ENCODE data around the gene MICB.
A peak's percentile ranks its signal among the peaks of the same experiment; 100 is the strongest.
"Not testable (repeated sequence)": the region's sequence is repeated elsewhere in the genome, so short reads cannot be mapped to it uniquely, and the experiment has no call there.

The MICB gene

DNA sequence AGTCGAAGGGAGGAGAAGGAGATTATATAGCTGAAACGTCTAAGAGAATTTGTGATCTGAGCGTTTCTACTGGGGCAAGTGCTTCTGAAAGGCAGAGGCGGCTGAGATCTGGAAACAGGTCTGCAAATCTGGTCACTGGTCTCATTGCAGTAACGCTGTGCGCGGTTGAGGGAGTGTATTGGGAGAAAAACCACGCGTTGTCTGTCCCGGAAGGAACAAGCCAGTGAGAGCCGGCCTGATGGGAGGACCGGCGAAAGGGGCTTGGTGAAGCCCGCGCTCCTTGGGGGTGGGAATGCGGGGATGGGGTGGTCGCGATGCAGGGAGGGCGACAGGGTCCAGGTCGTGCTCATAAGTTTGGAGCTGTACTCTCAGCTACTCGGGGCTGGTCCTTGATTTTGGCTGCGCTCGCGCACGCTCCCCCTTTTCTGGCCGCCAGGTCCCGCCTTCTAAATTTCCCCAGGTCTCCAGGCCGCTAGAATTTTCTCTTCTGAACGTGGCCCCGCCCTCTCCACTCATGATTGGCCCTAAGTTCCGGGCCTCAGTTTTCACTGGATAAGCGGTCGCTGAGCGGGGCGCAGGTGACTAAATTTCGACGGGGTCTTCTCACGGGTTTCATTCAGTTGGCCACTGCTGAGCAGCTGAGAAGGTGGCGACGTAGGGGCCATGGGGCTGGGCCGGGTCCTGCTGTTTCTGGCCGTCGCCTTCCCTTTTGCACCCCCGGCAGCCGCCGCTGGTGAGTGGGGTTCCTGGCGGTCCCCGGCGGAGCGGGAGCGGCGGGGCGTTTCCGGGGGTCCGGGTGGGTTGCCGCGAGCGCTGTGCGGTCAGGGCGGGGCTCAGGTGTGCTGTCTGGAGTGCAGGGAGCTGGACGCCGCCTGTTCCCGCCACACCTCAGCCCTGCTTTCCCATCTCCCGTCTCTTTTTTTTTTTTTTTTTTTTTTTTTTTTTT, at the start of gene MICB:
TSS of gene MICB (plus strand) at position 615 of the 946 bp plus-strand sequence. CDS start at position 664, 49 bp downstream.
- ATAC-seq (peak; percentile 69), DNase-seq (peak; percentile 86)

DNA sequence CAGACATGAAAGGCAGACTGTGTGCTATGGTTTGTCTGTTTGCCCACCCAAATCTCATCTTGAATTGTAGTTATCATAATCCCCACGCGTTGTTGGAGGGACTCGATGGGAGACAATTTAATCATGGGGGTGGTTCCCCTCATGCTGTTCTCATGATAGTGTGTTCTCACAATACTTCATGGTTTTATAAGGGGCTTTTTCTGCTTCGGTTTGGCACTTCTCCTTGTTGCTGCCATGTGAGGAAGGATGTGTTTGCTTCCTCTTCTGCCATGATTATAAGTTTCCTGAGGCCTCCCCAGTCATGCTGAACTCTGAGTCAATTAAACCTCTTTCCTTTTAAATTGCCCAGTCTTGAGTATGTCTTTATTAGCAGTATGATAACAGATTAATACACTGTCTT, 47.2 kb upstream of the MICB start:
- no peak for ATAC-seq
- DNase-seq: no peak

DNA sequence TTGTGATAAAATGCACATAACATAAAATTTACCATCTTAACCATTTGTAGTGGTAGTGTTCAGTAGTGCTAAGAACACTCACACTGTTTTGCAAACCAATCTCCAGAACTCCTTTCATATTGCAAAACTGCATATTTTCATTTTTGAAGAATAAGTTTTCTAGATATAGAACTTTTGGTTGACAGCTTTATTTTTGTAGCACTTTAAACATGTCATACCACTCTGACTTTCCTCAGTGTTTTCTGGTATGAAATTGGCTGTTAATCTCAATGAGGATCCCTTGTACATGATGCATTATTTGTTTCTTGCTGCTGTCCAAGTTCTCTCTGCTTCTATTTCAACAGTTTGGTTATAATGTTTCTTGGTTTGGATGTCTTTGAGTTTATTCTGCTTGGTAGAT, 45.1 kb upstream of the MICB start:
- DNase-seq: no peak
- no peak for ATAC-seq

DNA sequence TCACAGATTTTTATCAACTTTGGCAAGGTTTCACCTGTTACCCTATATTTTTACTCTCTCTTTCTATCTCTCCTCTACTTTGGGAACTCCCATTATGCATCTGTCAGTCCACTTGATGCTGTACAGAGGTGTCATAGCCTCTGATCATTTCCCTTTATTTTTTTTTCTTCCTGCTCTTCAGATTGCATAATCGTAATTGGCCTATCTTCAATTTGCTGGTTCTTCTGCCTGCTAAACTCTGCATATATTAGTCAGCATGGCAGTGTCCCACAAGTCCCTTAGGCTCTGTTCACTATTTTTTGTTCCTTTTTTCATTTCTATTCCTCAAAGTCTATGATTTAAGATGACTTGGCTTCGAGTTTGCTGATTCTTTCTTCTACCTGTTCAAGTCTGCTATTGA, 44.7 kb upstream of the MICB start:
- DNase-seq: no peak

DNA sequence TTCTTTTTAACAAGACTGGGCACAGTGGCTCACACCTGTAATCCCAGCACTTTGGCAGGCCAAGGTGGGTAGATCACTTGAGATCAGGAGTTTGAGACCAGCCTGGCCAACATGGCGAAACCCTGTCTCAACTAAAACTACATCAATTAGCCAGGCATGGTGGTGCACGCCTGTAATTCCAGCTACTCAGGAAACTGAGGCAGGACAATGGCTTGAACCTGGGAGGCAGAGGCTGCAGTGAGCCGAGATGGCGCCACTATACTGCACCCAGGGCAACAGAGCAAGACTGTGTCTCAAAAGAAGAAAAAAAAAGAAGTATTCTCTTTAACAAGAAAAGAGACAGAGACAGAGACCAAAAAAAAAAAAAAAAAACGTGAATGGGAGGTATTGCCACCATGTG, 38.1 kb upstream of the MICB start:
- not testable (repeated sequence) for ATAC-seq, DNase-seq

More for the DNA sequence above, 44.7 kb upstream of the MICB start:
- ATAC-seq: no peak

DNA sequence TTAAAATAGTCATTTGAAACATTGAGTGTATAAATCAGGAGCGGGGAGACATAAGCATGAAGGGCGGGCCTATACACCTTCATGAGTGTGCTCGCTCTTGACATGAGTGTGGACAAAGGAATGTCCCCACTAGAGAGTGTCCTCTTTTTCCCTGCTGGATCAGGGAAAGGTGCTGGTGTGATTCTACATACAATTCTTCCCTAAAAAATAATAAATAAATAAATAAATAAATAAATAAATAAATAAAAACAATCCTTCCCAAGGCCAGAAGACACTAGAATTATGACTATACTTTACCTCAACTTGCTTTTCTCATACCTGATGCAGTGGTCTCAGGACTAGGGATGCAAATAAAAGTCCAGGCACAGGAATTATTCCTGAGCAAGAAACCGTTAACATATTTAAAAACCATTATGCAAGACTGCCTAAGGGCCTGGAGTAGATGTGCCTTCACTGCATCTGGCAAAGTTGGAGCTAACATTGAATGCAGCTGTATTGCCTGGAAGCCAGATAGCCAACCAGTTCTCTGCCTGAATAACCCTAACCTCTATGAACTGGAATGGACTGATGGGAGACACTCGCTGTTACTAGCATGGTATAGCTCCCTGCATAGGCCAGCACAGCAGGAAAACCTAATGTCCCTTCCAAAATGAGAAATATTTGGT, 37.5 kb upstream of the MICB start:
- no peak for DNase-seq
- ATAC-seq: no peak

DNA sequence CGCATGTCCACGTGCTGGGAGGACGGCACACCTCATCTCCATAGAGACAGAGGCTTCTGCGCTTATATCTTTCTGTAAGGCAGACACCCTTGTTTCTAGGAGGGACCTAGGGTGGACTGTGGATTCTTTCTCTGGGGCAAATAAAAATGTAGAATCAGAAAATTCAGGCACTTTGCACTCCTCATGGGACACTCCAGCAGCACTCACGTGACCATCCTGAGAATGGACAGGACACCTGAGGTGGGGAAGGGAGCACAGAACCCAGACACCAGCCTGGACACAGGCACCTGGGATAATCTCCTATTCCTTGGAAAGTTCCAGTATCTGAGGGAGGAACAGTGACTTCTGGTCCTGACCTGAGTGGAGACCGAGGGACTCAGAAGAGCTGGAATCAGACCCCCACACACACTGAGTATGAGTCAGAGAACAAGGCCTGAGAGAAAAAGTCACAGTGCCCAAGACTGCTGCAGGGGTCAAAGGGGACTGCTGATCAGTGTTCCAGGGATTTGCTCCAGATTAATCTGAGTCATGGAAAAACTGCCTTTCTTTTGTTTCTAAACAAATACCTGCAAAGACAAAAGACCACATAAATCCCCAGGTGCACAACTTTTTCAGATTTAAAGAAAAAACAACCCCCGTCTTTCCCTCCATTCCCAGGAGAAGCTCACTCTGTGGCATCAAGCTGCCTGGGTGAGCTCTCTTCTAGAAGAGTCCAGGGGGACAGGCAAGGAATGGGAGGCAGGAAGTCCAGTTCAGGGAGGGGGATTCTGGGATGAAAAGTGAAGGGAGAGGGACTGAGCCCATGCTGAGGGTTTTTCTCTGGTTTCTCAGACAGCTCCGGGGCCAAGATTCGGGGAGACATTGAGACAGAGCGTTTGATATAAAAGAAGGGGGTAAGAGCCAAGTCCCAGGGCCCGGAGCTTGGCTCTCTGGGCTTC, 35.6 kb upstream of the MICB start:
- ATAC-seq (no peak), DNase-seq (no peak)

DNA sequence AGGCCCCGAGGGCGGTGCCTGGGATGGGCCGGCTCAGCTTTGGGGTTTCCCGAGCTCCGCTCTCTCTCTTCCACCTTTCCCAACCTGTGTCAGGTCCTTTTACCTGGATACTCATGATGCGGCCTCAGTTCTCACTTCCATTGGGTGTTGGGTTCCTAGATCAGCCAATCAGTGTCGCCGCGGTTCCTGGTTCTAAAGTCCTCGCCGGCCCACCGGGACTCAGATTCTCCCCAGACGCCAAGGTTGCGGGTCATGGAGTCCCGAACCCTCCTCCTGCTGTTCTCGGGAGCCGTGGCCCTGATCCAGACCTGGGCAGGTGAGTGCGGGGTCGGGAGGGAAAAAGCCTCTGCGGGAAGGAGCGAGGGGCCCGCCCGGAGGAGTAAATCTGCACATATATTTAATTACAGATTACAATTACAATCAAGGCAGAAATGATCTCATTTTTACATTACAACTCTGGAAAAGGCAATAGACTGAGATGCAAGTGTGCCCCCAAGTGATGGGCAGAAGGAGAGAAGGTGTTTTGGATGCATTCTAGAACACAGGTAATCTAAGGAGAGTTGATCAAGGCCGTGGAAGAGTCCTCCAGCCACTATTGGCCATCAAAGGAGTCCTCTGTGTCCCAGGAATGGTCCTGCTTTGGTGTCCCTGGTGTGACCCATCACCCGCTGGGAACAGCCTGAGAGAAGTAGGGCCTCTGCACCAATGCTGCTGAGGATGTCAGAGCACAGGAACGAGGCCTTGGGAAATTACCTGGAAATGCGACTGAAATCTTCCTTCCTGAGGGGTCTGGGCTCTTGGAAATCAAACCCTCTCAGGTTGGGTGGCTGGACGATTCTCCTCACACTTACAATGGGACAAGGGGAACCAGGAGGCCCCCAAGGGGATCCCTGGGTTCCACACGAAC, 34.7 kb upstream of the MICB start:
- DNase-seq (peak; percentile 90), ATAC-seq (peak; percentile 95)

DNA sequence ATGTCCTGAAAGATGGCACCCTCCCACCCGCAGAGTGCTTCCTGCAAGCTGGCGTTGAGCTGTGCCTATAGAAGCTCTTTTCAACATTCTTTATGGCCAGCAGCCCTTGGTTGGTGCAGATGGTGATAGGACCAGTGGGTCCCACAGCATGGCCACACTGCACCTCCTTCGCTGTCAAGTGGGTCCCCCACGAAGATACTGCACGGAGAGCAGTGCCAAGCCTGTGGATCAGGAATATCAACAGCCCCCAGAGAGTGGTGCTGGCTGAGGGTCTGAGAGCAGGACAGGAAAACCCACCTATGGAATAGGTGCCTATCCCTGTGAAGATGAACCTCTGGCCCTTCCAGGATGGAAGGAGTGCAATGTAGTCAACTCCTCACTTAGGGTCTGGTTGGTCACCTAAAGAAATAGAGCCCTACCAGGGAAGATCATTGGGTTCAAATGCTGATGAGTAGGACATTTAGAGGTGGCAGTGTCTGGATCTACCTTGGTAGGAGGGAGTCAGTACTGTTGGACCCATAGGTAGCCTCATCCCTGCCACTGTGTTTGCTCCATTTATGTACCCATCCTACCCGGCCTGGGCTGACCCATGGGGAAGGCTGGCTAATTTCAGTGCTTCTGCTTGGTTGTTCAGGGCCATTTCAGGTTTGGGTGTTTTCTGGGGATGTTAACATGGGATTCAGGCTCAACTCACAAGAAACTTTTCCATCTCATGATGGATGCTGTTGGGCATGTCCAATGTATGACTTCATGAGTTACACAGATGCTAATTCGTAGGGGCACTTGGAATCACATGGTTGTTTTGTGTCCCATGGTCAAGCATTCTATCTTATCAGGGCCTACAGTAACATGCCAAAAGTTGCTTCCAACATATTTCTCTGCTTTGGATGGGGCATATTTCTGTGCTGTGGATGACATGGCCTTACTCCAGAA, 33.4 kb upstream of the MICB start:
- ATAC-seq (no peak), DNase-seq (no peak)

DNA sequence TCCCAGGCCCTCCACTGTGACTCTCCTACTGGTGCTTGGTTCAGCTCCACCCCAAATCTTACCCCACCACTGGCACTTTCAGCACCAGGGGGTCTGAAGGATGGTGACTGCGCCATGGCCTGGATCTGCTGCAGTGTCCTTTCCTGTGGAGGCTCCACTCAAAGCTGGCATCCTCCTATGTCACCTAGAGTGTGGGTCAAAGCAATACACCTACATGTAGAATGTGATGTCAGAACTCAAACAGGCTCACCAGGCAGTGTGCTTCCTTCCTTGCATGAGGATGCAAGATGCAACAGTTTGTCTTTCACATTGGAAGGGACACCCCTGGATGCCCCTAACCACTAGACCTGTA, 32.8 kb upstream of the MICB start:
- DNase-seq: no peak
- no peak for ATAC-seq

DNA sequence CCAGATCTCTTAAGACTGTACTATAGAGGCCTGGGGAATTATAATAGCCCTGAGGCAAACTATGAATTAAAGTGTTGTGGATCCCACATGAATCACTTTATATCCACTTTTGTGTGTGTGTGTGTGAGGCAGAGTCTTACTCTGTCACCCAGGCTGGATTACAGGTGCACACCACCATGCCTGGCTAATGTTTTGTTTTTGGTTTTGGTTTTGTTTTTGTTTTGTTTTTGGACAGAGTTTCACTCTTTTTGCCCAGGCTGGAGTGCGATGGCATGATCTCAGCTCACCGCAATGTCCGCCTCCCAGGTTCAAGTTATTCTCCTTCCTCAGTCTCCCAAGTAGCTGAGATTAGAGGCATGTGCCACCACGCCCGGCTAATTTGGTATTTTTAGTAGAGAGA, 32.2 kb upstream of the MICB start:
- no peak for ATAC-seq
- no peak for DNase-seq

DNA sequence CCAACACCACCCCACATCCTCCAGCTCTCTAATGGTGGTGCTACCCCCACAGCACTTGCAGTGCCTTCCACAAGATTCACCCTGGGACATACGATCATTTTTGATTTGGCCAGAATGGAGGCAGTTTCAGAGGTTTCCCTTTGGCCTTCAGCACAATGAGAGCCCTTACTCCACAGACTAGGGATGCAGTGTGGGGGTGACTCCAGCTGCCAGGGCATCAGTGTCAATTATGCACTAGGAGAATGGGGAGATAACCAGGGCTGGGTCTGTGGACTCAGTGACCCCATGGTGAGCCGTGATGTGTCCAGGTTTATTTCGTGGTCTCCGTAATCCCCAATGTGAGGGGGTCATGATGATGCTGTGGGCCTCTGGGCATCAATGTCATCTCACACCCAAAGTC, 31.5 kb upstream of the MICB start:
- no peak for DNase-seq
- ATAC-seq: no peak

DNA sequence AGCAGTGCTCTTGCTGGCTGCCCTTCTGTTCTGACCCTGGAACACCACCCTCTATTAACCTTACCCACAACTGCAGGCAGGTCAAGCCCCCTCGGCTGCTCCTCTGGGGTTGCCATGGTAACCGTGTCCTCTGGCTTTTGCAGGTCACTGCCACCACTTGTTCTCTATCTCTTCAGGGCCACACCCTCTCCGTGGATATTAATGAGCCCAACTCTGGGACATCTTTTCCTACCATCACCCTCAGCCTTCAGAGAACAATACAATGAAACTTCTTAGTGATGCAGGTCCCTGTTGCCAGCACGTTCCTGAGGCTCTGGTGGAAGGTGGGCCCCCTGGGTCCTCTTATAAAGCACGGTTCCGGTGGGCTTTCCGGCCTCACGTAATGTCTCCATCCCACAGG, 30.8 kb upstream of the MICB start:
- DNase-seq (no peak), ATAC-seq (no peak)

DNA sequence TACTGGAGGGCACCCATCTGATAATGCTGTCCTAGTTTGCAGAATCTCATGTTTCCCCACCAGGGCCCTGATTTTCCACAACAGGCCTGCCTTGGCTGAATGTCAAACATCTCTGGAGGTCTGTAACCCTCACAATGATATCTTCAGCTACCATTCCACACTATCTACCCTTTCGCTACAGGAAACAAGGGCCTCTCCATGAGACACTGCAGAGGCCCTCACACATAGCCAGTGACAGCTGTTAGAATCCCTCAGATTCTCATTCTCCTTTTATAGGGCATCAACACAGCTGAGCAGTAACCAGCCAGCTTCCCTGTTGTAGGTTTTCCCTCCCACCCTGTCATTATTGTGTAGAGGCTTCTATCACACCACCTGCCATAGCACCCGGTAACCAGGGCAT, 29.6 kb upstream of the MICB start:
- DNase-seq (no peak), ATAC-seq (no peak)

DNA sequence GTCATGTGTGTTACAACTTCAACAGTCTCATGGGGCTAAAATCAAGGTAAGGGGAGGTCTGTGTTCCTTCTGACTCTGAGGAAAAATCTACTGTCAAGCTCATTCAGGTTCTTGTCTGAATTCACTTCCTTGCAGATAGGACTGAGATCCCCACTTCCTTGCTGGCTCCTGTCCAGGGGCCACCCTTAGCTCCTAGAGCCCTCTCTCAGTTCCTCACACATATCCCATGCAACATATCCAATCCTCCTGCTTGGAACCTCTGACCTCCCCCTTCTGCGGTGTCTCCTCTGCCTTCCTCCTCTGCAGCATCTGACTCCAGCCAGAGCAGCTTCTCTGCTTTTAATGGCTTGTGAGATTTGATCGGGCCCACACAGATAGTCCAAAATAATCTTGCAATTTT, 27.1 kb upstream of the MICB start:
- no peak for DNase-seq
- ATAC-seq: no peak

DNA sequence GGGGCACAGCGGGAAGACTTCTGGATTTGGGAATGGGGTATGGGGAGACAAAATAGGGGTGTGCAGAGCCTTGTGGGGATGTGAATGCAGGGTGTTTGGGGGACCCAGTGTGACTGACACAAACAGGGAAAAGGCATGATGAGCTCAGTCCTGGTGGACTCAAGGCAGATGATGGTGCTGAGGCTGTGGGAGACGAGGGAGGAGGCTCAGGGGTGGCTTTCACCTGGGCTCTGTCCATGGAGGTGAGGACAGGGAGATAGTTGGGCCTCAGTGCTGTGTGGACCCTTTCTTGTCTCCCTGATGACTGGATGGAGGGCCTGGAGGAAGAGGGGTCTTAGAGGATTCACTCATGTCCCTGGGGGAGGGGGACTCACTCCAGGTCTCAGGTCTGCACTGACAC, 26.2 kb upstream of the MICB start:
- no peak for DNase-seq
- ATAC-seq: no peak

DNA sequence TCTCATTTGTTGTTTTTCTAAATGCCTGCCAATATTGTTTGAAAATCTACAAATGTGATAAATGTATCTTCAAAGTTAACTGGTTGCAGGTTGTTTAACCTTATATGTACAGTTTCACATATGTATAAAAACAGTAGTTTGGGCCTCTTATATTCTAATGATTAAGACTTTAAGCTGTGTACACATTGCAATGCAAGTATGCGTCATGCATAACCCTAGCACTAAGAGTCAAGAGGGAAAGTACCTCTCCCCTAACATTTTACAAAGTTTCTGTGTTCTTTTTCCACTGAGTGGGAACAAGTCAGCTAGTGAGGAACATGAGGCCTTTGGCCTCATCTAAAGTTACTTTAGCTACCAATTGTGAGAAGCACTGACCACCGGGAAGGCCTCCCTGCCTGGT, 25.7 kb upstream of the MICB start:
- ATAC-seq: peak; percentile 84
- no peak for DNase-seq

DNA sequence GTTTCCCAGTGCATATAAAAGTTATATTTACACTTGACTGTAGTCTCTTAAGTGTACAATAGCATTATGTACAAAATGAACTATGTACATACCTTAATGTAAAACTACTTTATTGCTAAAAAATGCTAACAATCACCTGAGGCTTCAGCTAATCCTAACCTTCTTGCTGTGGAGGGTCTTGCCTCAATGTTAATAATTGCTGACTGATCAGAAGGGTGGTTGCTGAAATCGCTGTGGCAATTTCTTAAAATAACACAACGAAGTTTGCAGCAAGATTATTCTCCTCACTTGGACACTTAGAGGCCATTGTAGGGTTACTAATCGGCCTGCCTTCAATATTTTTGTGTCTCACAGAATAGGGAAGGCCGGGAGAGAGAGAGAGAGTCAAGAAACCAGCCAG, 24.7 kb upstream of the MICB start:
- ATAC-seq: no peak
- DNase-seq: no peak

DNA sequence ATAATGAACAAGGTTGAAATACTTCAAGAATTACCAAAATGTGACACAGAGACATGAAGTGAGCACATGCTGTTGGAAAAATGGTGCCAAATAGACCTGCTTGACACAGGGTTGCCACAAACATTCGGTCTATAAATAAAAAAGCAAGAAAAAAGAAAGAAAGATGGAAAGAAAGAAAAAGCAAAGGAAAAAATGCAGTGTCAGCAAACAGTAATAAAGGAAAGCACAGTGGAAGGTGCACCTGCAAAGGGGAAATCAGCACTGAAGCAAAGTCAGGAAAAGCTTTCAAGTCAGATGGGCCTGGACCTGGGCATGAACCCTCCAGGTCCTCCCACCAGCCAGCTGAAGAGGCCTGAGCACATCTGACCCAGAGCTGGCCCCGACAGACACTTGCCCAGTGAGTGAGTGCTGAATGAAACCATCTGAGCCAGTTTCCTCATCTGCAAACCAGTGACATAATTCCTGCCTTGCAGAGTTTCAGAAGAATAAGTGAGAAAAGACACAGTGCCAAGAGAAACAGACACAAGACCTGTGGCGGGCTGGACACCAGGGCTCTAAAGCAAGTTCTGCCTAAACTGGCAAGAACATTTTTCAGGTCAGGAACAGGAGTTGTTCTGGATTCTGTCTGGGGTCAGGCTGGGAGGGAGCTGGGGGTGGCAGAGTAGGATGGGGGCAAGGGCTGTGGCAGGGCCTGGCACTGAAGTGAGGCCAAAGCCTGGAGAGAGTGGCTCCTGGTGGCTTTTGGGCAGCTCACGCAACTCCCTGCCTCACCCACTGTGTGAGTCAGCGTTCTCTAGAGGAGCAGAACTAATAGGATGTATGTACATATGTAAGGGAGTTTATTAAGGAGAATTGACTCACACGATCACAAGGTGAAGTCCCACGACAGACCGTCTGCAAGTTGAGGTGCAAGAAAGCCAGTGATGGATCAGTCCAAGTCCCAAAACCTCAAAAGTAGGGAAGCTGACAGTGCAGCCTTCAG, 23.9 kb upstream of the MICB start:
- DNase-seq (no peak), ATAC-seq (no peak)

Data from stimulated activated naive CD8-positive, alpha-beta T cell treated with anti-CD3 and anti-CD28 coated beads, Interleukin-15, Interleukin-2, amounts not matched to agents 100 U/mL and 50 U/mL, for 24 hours (primary cell).